HepG2 (cell line): ENCODE data around the gene MACROD2.

Source experiments
- SETDB1 ChIP-seq: sonication (generic); formaldehyde crosslinking; IDR thresholded peaks from 2 replicates; pipeline ENCODE4 v1.5.1; 2020; ENCODE audit warnings: missing genetic modification reagents, mild to moderate bottlenecking, borderline replicate concordance
- ZZZ3 ChIP-seq: sonication (generic); formaldehyde crosslinking; IDR thresholded peaks from 2 replicates; pipeline ENCODE4 v1.4.0; 2020; ENCODE audit warnings: missing genetic modification reagents, mild to moderate bottlenecking, borderline replicate concordance
- TF ChIP-seq, protein P1 (sequence below): sonication (generic); formaldehyde crosslinking; IDR thresholded peaks from 2 replicates; pipeline ENCODE4 v1.4.0; 2020; ENCODE audit warnings: missing genetic modification reagents
- TF ChIP-seq, protein P2 (sequence below): sonication (generic); formaldehyde crosslinking; IDR thresholded peaks from 2 replicates; pipeline ENCODE4 v1.4.0; 2020; ENCODE audit warnings: mild to moderate bottlenecking, low read depth, missing genetic modification reagents

DNA sequence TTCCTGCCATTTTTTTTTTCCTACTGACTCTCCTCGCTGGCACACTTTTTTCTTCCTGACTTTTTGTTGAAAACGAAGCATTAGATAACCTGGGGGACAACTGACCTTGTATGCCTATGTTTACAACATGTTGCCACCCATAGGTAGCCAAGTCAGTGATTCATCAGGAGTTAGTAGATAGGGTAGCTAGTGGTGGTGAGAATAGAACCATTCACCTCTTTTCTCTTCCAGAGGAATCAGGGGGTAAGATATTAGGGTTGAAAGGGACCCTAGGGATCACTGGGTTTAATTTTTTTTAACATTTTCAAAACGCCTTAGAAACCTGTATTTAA lies 770.0 kb downstream of the MACROD2 start:
- TF ChIP-seq, protein P1, sequence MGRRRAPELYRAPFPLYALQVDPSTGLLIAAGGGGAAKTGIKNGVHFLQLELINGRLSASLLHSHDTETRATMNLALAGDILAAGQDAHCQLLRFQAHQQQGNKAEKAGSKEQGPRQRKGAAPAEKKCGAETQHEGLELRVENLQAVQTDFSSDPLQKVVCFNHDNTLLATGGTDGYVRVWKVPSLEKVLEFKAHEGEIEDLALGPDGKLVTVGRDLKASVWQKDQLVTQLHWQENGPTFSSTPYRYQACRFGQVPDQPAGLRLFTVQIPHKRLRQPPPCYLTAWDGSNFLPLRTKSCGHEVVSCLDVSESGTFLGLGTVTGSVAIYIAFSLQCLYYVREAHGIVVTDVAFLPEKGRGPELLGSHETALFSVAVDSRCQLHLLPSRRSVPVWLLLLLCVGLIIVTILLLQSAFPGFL, result no peak
- TF ChIP-seq, protein P2, sequence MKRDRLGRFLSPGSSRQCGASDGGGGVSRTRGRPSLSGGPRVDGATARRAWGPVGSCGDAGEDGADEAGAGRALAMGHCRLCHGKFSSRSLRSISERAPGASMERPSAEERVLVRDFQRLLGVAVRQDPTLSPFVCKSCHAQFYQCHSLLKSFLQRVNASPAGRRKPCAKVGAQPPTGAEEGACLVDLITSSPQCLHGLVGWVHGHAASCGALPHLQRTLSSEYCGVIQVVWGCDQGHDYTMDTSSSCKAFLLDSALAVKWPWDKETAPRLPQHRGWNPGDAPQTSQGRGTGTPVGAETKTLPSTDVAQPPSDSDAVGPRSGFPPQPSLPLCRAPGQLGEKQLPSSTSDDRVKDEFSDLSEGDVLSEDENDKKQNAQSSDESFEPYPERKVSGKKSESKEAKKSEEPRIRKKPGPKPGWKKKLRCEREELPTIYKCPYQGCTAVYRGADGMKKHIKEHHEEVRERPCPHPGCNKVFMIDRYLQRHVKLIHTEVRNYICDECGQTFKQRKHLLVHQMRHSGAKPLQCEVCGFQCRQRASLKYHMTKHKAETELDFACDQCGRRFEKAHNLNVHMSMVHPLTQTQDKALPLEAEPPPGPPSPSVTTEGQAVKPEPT (CRISPR knock-in tag), result no peak
- no peak for TF ChIP-seq ZZZ3
- no peak for TF ChIP-seq SETDB1
